K562 (cell line): ENCODE data around the gene NFATC4. TPM values are rescaled to one million over a fixed set of nuclear protein-coding genes. Genes with fewer than 3 reads are reported as not detected.
A peak's percentile ranks its signal among the peaks of the same experiment; 100 is the strongest.

ENCODE experiments used
- ATAC-seq: fragments of 200-7000 bp; cut with Tn5 transposase; 3 replicates; pipeline ENCODE4 v1.9.1; 2020; ENCODE audit warnings: moderate library complexity
- BruUV-seq: library from RNA; stranded (reverse); fragments of 400-500 nt; replicated peaks from 2 replicates; lab custom pipeline; 2021; lab: Mats Ljungman, UMichigan
- CTCF ChIA-PET: fragments of 300-600 bp; formaldehyde crosslinking; extraction: SDS; loops from one replicate; lab custom pipeline; 2021; ENCODE audit warnings: low intra/inter-chr PET ratio; lab: Yijun Ruan, JAX
- POLR2A ChIA-PET: fragments of 300-600, 350-650 bp; sonication (Branson Sonifier 250); formaldehyde crosslinking; extraction: SDS; loops from one replicate; lab custom pipeline; 2021; ENCODE audit warnings: antibody characterized with exemption, inconsistent platforms; lab: Yijun Ruan, JAX
- DNase-seq, 4 experiments: peaks; one replicate each; pipeline versions ENCODE4 v3.0.0 to v3.0.0-alpha.2; 2011 to 2018; ENCODE audit warnings: low spot score in 3 of 4, mixed read lengths in 3 of 4; ENCODE audit errors: extremely low read depth in 1 of 4
- FAIRE-seq: peaks from 2 replicates; lab custom pipeline; 2011; peaks lifted over from hg19 to GRCh38; lab: Jason Lieb, UNC
- H2AFZ ChIP-seq: 2 replicates; pipeline ENCODE4 v1.6.0; 2011; ENCODE audit warnings: low read depth, low read length, control low read depth, inconsistent platforms
- H3K27ac ChIP-seq: fragments of 200-600 bp; 3 replicates; pipeline ENCODE4 v1.8.0; 2011; ENCODE audit warnings: low read depth, mild to moderate bottlenecking, control low read depth, inconsistent platforms, low read length, moderate library complexity, mixed read lengths; ENCODE audit errors: extremely low read depth
- H3K27me3 ChIP-seq, 2 experiments: fragments of 300-600 bp in 1 of 2; 2 replicates in 1 of 2; 3 replicates in 1 of 2; pipeline versions ENCODE4 v1.6.0 to v1.8.0; 2011; ENCODE audit warnings: inconsistent platforms in 2 of 2, low read length in 2 of 2, mild to moderate bottlenecking in 1 of 2, mixed read lengths in 1 of 2, moderate library complexity in 1 of 2; ENCODE audit not compliant: control insufficient read depth in 2 of 2, insufficient read depth in 2 of 2
- H3K36me3 ChIP-seq: fragments of 300-600 bp; 3 replicates; pipeline ENCODE4 v1.8.0; 2011; ENCODE audit warnings: mild to moderate bottlenecking, low read length, inconsistent platforms; ENCODE audit not compliant: control insufficient read depth, insufficient read depth
- H3K4me1 ChIP-seq, 2 experiments: fragments of 200-600 bp in 1 of 2; replicated peaks in 1 of 2; 2 replicates in 1 of 2; 3 replicates in 1 of 2; pipeline versions ENCODE4 v1.5.1 to v1.8.0; 2011; ENCODE audit warnings: inconsistent platforms in 2 of 2, low read length in 2 of 2, mild to moderate bottlenecking in 1 of 2, mixed read lengths in 1 of 2, moderate library complexity in 1 of 2; ENCODE audit not compliant: control insufficient read depth in 2 of 2, insufficient read depth in 2 of 2
- H3K4me2 ChIP-seq: 2 replicates; pipeline ENCODE4 v1.6.1; 2011; ENCODE audit warnings: low read length, control low read depth, inconsistent platforms, mixed read lengths; ENCODE audit not compliant: insufficient read depth
- H3K4me3 ChIP-seq: fragments of 200-600 bp; sonication (generic), shearing (Covaris generic); 2 replicates; pipeline ENCODE4 v1.5.1; 2016; ENCODE audit warnings: control low read depth, inconsistent platforms
- H3K79me2 ChIP-seq: fragments of 200-600 bp; 3 replicates; pipeline ENCODE4 v1.8.0; 2011; ENCODE audit warnings: low read length, inconsistent platforms; ENCODE audit not compliant: control insufficient read depth, insufficient read depth
- H3K9ac ChIP-seq, 2 experiments: 2 replicates each; pipeline versions ENCODE4 v1.6.0 to v1.6.1; 2011; ENCODE audit warnings: low read depth in 2 of 2, low read length in 2 of 2, control low read depth in 1 of 2, inconsistent platforms in 1 of 2, mild to moderate bottlenecking in 1 of 2, mixed read lengths in 1 of 2; ENCODE audit not compliant: insufficient read depth in 1 of 2
- H3K9me1 ChIP-seq: one replicate; pipeline ENCODE4 v1.6.0; 2011; ENCODE audit warnings: inconsistent platforms, mild to moderate bottlenecking, low read length, moderate library complexity; ENCODE audit not compliant: control insufficient read depth, insufficient read depth
- H3K9me3 ChIP-seq: replicated peaks from 2 replicates; pipeline ENCODE4 v1.5.1; 2011; ENCODE audit warnings: low read depth, low read length, inconsistent platforms; ENCODE audit not compliant: control insufficient read depth, insufficient read depth
- H4K20me1 ChIP-seq: replicated peaks from 2 replicates; pipeline ENCODE4 v1.6.1; 2011; ENCODE audit warnings: low read length, inconsistent platforms, mixed read lengths; ENCODE audit not compliant: control insufficient read depth, insufficient read depth
- CBFA2T3 ChIP-seq: fragments of 450-650 bp; IDR thresholded peaks from 2 replicates; pipeline ENCODE4 v1.6.1; 2017
- CBX8 ChIP-seq: fragments of 200-600 bp; sonication (generic); IDR thresholded peaks from 2 replicates; pipeline ENCODE4 v1.6.1; 2012; ENCODE audit warnings: borderline replicate concordance, mixed run types, low read depth, mild to moderate bottlenecking, moderate library complexity, mixed read lengths, low read length, control low read depth, inconsistent platforms; ENCODE audit not compliant: poor library complexity, severe bottlenecking; ENCODE audit errors: extremely low read depth
- ERF ChIP-seq: fragments of 450-650 bp; formaldehyde crosslinking; IDR thresholded peaks from 2 replicates; pipeline ENCODE4 v1.4.0; 2020; ENCODE audit warnings: mild to moderate bottlenecking, mixed read lengths
- ESRRA ChIP-seq: fragments of 450-650 bp; IDR thresholded peaks from 2 replicates; pipeline ENCODE4 v1.6.1; 2014; ENCODE audit warnings: low read depth, mild to moderate bottlenecking, moderate library complexity, borderline replicate concordance
- HDGF ChIP-seq: fragments of 450-650 bp; IDR thresholded peaks from 2 replicates; pipeline ENCODE4 v1.6.1; 2016
- HEY1 ChIP-seq: fragments of 250-450 bp; sonication (Bioruptor Pico); IDR thresholded peaks from 2 replicates; pipeline ENCODE4 v1.5.0; 2020; ENCODE audit warnings: mild to moderate bottlenecking, moderate library complexity, borderline replicate concordance
- LEF1 ChIP-seq: fragments of 450-650 bp; IDR thresholded peaks from 2 replicates; pipeline ENCODE4 v1.6.1; 2016; ENCODE audit warnings: mild to moderate bottlenecking
- NEUROD1 ChIP-seq: fragments of 150-350 bp; IDR thresholded peaks from 2 replicates; pipeline ENCODE4 v1.6.1; 2014; ENCODE audit warnings: borderline replicate concordance, low read length, low read depth; ENCODE audit not compliant: partially characterized antibody
- ZNF121 ChIP-seq: sonication (generic); formaldehyde crosslinking; conservative IDR thresholded peaks from 2 replicates; pipeline ENCODE4 v1.8.0; 2022; ENCODE audit warnings: missing genetic modification reagents
- ZNF324 ChIP-seq: fragments of 250-450 bp; sonication (Bioruptor Pico); IDR thresholded peaks from 2 replicates; pipeline ENCODE4 v1.4.0; 2020; ENCODE audit warnings: mild to moderate bottlenecking
- WGBS: fragments of 100-300 bp; shearing (Covaris generic); methylation state at CpG from one replicate; pipeline ENCODE4 v1.1.6; 2016; ENCODE audit warnings: low coverage, mixed read lengths; ENCODE audit not compliant: insufficient coverage; ENCODE audit errors: missing lambda C conversion rate; 5-methylcytosine and 5-hydroxymethylcytosine counted together
- in situ Hi-C: fragments of 300-500 bp; cut with MboI; formaldehyde crosslinking; loops from 4 replicates; pipeline ENCODE4 v1.15.0; 2018; ENCODE audit warnings: inconsistent platforms, mixed read lengths
- intact Hi-C: fragments of 100-400 bp; cut with micrococcal nuclease; formaldehyde crosslinking; loops from 2 replicates; pipeline ENCODE4 v1.14.2; 2022
- polyA plus RNA-seq, 8 experiments: library from polyadenylated mRNA; depleted of rRNA in 4 of 8; stranded (reverse) in 5 of 8; unstranded in 3 of 8; fragments of >200 nt; fragmentation: Nextera tagmentation in 2 of 8; fragmentation: Illumina TruSeq in 1 of 8; extraction: Ambion mirVana in 2 of 8; extraction: Trizol in 1 of 8; gene quantifications; 2 replicates each; pipeline versions ENCODE4 v1.2.1 to v1.2.3, GENCODE V29; 2011 to 2014; ENCODE audit warnings: inconsistent platforms in 1 of 8, missing spikeins in 1 of 8
- total RNA-seq, 7 experiments: library from RNA; depleted of rRNA in 6 of 7; stranded (reverse); fragments of >200 nt in 6 of 7; fragmentation: Illumina TruSeq in 2 of 7; extraction: Trizol in 2 of 7; gene quantifications; 2 replicates each; pipeline versions ENCODE4 v1.2.1 to v1.2.3, GENCODE V29; 2011 to 2021; ENCODE audit warnings: low replicate concordance in 1 of 7
- TF ChIP-seq, protein P1 (sequence below): sonication (generic); formaldehyde crosslinking; IDR thresholded peaks from 2 replicates; pipeline ENCODE4 v1.9.0; 2022; ENCODE audit warnings: mild to moderate bottlenecking, missing genetic modification reagents
- TF ChIP-seq, protein P2 (sequence below), 2 experiments: fragments of 450-650 bp in 1 of 2; sonication (generic) in 1 of 2; formaldehyde crosslinking; conservative IDR thresholded peaks; 2 replicates each; pipeline versions ENCODE4 v1.4.0 to v1.8.1; 2020 to 2022; ENCODE audit warnings: mild to moderate bottlenecking in 1 of 2, missing genetic modification reagents in 1 of 2
- TF ChIP-seq, protein P3 (sequence below): fragments of 450-650 bp; IDR thresholded peaks from 2 replicates; pipeline ENCODE4 v1.6.1; 2014; ENCODE audit warnings: low read depth, mild to moderate bottlenecking, moderate library complexity, borderline replicate concordance
- TF ChIP-seq, protein P4 (sequence below): fragments of 450-650 bp; IDR thresholded peaks from 2 replicates; pipeline ENCODE4 v1.6.1; 2018; ENCODE audit not compliant: partially characterized antibody

The NFATC4 gene
- total and polyA plus RNA-seq, 9 of the 15 experiments (the other 6 are each of a cell fraction or from before 2014, with no cell fraction given): 0.25 to 3.8 (median 0.78) TPM; not detected in 1

DNA sequence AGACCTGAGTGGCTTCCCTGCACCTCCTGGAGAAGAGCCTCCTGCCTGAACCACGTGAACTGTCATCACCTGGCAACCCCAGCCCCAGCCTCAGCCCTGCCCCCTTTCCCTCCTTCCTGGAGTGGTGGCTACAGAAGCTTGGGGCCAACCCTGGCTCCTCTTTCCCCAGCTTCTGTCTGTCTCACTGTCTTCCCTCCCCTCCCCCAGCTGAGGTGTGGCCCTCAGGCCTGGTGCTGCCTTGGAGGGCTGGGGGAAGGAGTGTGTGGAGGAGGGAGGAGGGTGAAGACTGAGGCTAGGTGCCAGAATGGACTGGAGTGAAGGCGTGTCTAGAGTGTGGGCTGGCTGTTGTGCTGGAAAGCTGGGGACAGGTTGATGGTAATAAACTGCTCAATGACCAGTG, 9.7 kb downstream of the NFATC4 start:
- H3K9ac ChIP-seq: peak overlapping the region; percentile 25 to 56; a peak in 3 of 4 replicates
- ChIA-PET CTCF (no interaction called here), POLR2A (interaction anchor here (0.9 kb wide), 1 partner anchor 57 kb away, joined by 4 read pairs; no protein-coding TSS in a partner anchor)
- no peaks in the 10 kb centered on the region for H3K79me2 ChIP-seq
- in situ Hi-C loops: no loop called here
- H3K4me1 ChIP-seq: peaks cover 18 to 24% of the 10 kb centered on the region in 2 experiments
- H3K4me3 ChIP-seq: no peak overlapping the region
- BruUV-seq: no TSS peak
- no CpG with 5 or more reads among the region's 2 CpGs for WGBS
- DNase-seq: peak; percentile 73 to 79 (median 74)
- no peaks in the 10 kb centered on the region for H3K9me3 ChIP-seq
- H3K4me2 ChIP-seq: peak overlapping the region; percentile 58; the same call in 1 of the 2 replicates
- no peaks in the 10 kb centered on the region for H3K9me1 ChIP-seq
- H4K20me1 ChIP-seq: no peaks in the 10 kb centered on the region
- peak overlapping the region; percentile 30; the same call in 1 of the 3 replicates for H3K27ac ChIP-seq
- no peaks in the 10 kb centered on the region for H3K27me3 ChIP-seq
- no peaks in the 10 kb centered on the region for H3K36me3 ChIP-seq
- peak; percentile 90 for ATAC-seq
- intact Hi-C loops: no loop called here
- peak overlapping the region; percentile 74 for H2AFZ ChIP-seq
- FAIRE-seq: peak; percentile 67
- TF ChIP-seq, protein P1, sequence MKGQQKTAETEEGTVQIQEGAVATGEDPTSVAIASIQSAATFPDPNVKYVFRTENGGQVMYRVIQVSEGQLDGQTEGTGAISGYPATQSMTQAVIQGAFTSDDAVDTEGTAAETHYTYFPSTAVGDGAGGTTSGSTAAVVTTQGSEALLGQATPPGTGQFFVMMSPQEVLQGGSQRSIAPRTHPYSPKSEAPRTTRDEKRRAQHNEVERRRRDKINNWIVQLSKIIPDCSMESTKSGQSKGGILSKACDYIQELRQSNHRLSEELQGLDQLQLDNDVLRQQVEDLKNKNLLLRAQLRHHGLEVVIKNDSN (CRISPR knock-in tag): peak; percentile 62
- TF ChIP-seq CBX8: no peak
- TF ChIP-seq LEF1: peak; percentile 37; the same call in 1 of the 2 replicates
- TF ChIP-seq CBFA2T3: no peak
- TF ChIP-seq, protein P2, sequence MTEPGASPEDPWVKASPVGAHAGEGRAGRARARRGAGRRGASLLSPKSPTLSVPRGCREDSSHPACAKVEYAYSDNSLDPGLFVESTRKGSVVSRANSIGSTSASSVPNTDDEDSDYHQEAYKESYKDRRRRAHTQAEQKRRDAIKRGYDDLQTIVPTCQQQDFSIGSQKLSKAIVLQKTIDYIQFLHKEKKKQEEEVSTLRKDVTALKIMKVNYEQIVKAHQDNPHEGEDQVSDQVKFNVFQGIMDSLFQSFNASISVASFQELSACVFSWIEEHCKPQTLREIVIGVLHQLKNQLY (CRISPR knock-in tag; conservative IDR thresholded peaks at IDR 0.05): no peak
- no peak for TF ChIP-seq ZNF324 (CRISPR knock-in tag)
- TF ChIP-seq, protein P3, sequence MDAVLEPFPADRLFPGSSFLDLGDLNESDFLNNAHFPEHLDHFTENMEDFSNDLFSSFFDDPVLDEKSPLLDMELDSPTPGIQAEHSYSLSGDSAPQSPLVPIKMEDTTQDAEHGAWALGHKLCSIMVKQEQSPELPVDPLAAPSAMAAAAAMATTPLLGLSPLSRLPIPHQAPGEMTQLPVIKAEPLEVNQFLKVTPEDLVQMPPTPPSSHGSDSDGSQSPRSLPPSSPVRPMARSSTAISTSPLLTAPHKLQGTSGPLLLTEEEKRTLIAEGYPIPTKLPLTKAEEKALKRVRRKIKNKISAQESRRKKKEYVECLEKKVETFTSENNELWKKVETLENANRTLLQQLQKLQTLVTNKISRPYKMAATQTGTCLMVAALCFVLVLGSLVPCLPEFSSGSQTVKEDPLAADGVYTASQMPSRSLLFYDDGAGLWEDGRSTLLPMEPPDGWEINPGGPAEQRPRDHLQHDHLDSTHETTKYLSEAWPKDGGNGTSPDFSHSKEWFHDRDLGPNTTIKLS: no peak
- TF ChIP-seq ESRRA: no peak
- no peak for TF ChIP-seq HEY1 (CRISPR knock-in tag)
- TF ChIP-seq NEUROD1: no peak
- no peak for TF ChIP-seq ZNF121 (CRISPR knock-in tag)
- TF ChIP-seq, protein P4, sequence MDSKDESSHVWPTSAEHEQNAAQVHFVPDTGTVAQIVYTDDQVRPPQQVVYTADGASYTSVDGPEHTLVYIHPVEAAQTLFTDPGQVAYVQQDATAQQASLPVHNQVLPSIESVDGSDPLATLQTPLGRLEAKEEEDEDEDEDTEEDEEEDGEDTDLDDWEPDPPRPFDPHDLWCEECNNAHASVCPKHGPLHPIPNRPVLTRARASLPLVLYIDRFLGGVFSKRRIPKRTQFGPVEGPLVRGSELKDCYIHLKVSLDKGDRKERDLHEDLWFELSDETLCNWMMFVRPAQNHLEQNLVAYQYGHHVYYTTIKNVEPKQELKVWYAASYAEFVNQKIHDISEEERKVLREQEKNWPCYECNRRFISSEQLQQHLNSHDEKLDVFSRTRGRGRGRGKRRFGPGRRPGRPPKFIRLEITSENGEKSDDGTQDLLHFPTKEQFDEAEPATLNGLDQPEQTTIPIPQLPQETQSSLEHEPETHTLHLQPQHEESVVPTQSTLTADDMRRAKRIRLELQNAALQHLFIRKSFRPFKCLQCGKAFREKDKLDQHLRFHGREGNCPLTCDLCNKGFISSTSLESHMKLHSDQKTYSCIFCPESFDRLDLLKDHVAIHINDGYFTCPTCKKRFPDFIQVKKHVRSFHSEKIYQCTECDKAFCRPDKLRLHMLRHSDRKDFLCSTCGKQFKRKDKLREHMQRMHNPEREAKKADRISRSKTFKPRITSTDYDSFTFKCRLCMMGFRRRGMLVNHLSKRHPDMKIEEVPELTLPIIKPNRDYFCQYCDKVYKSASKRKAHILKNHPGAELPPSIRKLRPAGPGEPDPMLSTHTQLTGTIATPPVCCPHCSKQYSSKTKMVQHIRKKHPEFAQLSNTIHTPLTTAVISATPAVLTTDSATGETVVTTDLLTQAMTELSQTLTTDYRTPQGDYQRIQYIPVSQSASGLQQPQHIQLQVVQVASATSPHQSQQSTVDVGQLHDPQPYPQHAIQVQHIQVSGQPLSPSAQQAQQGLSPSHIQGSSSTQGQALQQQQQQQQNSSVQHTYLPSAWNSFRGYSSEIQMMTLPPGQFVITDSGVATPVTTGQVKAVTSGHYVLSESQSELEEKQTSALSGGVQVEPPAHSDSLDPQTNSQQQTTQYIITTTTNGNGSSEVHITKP: no peak
- TF ChIP-seq HDGF: peak; percentile 76
- no peak for TF ChIP-seq ERF (CRISPR knock-in tag)
